Myocyte (in vitro differentiated cells): ENCODE data around the gene RBMXL2. TPM values are rescaled to one million over a fixed set of nuclear protein-coding genes. Genes with fewer than 3 reads are reported as not detected.

Experiments
- total RNA-seq: library from RNA; depleted of rRNA; stranded (reverse); fragments of >200 nt; gene quantifications from 2 replicates; pipeline ENCODE4 v1.2.3, GENCODE V29; 2014

Gene RBMXL2
- total RNA-seq, 1 donor from 2014 or later: not detected

Other genes starting within 250 kb of the RBMXL2 start
- gene OR10A5, start 243.3 kb upstream of the RBMXL2 start, total RNA-seq: not detected in 2 replicates
- not detected in 2 replicates for gene OR10A2, start 225.9 kb upstream of the RBMXL2 start, total RNA-seq
- gene OR10A4, start 212.4 kb upstream of the RBMXL2 start, total RNA-seq: not detected in 2 replicates
- not detected in 2 replicates for gene OR2D2, start 196.5 kb upstream of the RBMXL2 start, total RNA-seq
- not detected in 2 replicates for gene OR2D3, start 168.0 kb upstream of the RBMXL2 start, total RNA-seq
- 0.13 and 0.52 TPM in 2 replicates for gene ZNF215, start 162.6 kb upstream of the RBMXL2 start, total RNA-seq
- 1.9 and 2.8 TPM in 2 replicates for gene ZNF214, start 68.7 kb upstream of the RBMXL2 start, total RNA-seq
- gene NLRP14, start 68.5 kb upstream of the RBMXL2 start, total RNA-seq: not detected in 2 replicates
- gene SYT9, start 162.9 kb downstream of the RBMXL2 start, total RNA-seq: not detected in 2 replicates